Right kidney (tissue), 1 donor: ENCODE measurements around the gene SEMA3A.

ENCODE experiments used
- DNase-seq: peaks from one replicate; pipeline ENCODE4 v3.0.0-alpha.2; 2016

Gene SEMA3A

GRCh38 chr7:84009782-84010181 lies 184.8 kb downstream of the SEMA3A start:
- no peak for DNase-seq

GRCh38 chr7:84009051-84009450 lies 185.5 kb downstream of the SEMA3A start:
- DNase-seq, result no peak

- no peak for DNase-seq
Measured at GRCh38 chr7:84003191-84003590, 191.4 kb downstream of the SEMA3A start.

- no peak for DNase-seq
Measured at GRCh38 chr7:84002348-84002747, 192.2 kb downstream of the SEMA3A start.

GRCh38 chr7:83996879-83997278 lies 197.7 kb downstream of the SEMA3A start:
- no peak for DNase-seq

- no peak for DNase-seq
Measured at GRCh38 chr7:83987764-83988163, 206.8 kb downstream of the SEMA3A start.

GRCh38 chr7:83985821-83986220 lies 208.8 kb downstream of the SEMA3A start:
- DNase-seq, result no peak

GRCh38 chr7:83984591-83984990 lies 210.0 kb downstream of the SEMA3A start:
- no peak for DNase-seq

GRCh38 chr7:83984076-83984475 lies 210.5 kb downstream of the SEMA3A start:
- no peak for DNase-seq

GRCh38 chr7:83983606-83984005 lies 211.0 kb downstream of the SEMA3A start:
- DNase-seq, result no peak

- DNase-seq, result no peak
Measured at GRCh38 chr7:83976302-83976701, 218.3 kb downstream of the SEMA3A start.

GRCh38 chr7:83970081-83970480 lies 224.5 kb downstream of the SEMA3A start:
- no peak for DNase-seq

- no peak for DNase-seq
Measured at GRCh38 chr7:83964318-83964717, 230.3 kb downstream of the SEMA3A start.

- DNase-seq, result no peak
Measured at GRCh38 chr7:83957333-83957732, 237.3 kb downstream of the SEMA3A start.

- no peak for DNase-seq
Measured at GRCh38 chr7:83956104-83956503, 238.5 kb downstream of the SEMA3A start.

GRCh38 chr7:83952236-83952635 lies 242.4 kb downstream of the SEMA3A start:
- DNase-seq, result no peak

- DNase-seq, result no peak
Measured at GRCh38 chr7:83947260-83947659, 247.3 kb downstream of the SEMA3A start.

- DNase-seq, result no peak
Measured at GRCh38 chr7:83946801-83947200, 247.8 kb downstream of the SEMA3A start.

GRCh38 chr7:83941300-83941699 lies 253.3 kb downstream of the SEMA3A start:
- DNase-seq, result no peak

GRCh38 chr7:83937930-83938329 lies 256.7 kb downstream of the SEMA3A start:
- no peak for DNase-seq

GRCh38 chr7:83936056-83936708 lies 258.4 kb downstream of the SEMA3A start:
- peak; percentile 15 for DNase-seq

- no peak for DNase-seq
Measured at GRCh38 chr7:83934118-83934734, 260.4 kb downstream of the SEMA3A start.

- no peak for DNase-seq
Measured at GRCh38 chr7:83931968-83932367, 262.6 kb downstream of the SEMA3A start.

- no peak for DNase-seq
Measured at GRCh38 chr7:83930262-83930661, 264.3 kb downstream of the SEMA3A start.
